LNCAP (cell line): ENCODE results near the gene PTGDR2.

ENCODE experiments used
- CTCF ChIP-seq: fragments of 450-650 bp; IDR thresholded peaks from 2 replicates; pipeline ENCODE4 v1.5.1; 2017; ENCODE audit warnings: mild to moderate bottlenecking

Gene PTGDR2

GRCh38 chr11:60840470-60841430, 15.0 kb downstream of the PTGDR2 start:
- no peak for TF ChIP-seq CTCF

- TF ChIP-seq CTCF: no peak
These were observed 17.6 kb downstream of the PTGDR2 start for GRCh38 chr11:60838132-60838531.

- TF ChIP-seq CTCF: no peak
These were observed 18.8 kb downstream of the PTGDR2 start for GRCh38 chr11:60836866-60837515.

GRCh38 chr11:60835534-60835846, 20.3 kb downstream of the PTGDR2 start:
- no peak for TF ChIP-seq CTCF

GRCh38 chr11:60834742-60835533, 20.8 kb downstream of the PTGDR2 start:
- no peak for TF ChIP-seq CTCF

- TF ChIP-seq CTCF: no peak
These were observed 24.2 kb downstream of the PTGDR2 start for GRCh38 chr11:60831501-60832079.

- TF ChIP-seq CTCF: peak; percentile 93
These were observed 24.6 kb downstream of the PTGDR2 start for GRCh38 chr11:60831143-60831500.
